PFSK-1 (cell line): Measurements from ENCODE around the gene MEF2C.

Experiments used
- FOXP2 ChIP-seq: optimal IDR thresholded peaks from 2 replicates; pipeline ENCODE3; 2011; ENCODE audit warnings: borderline replicate concordance, control low read depth, inconsistent platforms; ENCODE audit not compliant: insufficient read depth; ENCODE audit errors: extremely low read length, extremely low read depth
- POLR2AphosphoS5 ChIP-seq: IDR thresholded peaks from 2 replicates; pipeline ENCODE4 v1.6.1; 2012; ENCODE audit warnings: low read depth, mild to moderate bottlenecking, control low read depth, low read length, moderate library complexity

DNA sequence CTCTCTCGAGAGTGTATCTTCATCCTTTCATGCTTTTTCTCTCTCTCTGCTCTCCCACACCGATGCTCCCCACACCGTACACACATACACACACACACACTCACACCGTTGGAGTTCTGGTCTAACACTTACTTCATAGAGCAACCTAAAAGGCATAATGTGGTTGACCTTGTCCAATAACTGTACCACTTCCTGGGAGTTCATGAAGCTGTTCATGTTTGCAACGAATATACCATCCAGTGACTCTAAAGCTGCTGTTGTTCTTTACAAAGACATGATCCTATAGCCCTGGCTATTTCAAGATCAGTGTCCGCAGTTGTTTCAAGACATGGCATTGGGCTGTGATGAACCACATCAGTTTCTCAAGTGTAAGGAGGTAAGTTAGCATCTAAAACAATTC lies 10.0 kb downstream of the MEF2C start:
- no peak for TF ChIP-seq POLR2AphosphoS5
- TF ChIP-seq FOXP2: no peak
